Activated B cell treated with CpG ODN at 0.5 μM for 24 hours (primary cell): Measurements from ENCODE around the gene RNF25. TPM values are rescaled to one million over a fixed set of nuclear protein-coding genes. Genes with fewer than 3 reads are reported as not detected.
A peak's percentile ranks its signal among the peaks of the same experiment; 100 is the strongest.

ENCODE experiments used
- ATAC-seq: fragments of 200-7000 bp; cut with Tn5 transposase; one replicate; pipeline ENCODE4 v1.10.0; 2021; ENCODE audit warnings: low read depth, mild to moderate bottlenecking, moderate library complexity
- CTCF ChIA-PET: fragments of 350-600 bp; sonication (Branson Sonifier 250); formaldehyde crosslinking; loops from one replicate; lab custom pipeline; 2021; ENCODE audit warnings: antibody characterized with exemption; lab: Charles Lee
- POLR2A ChIA-PET: fragments of 350-600 bp; sonication (Branson Sonifier 250); formaldehyde crosslinking; loops from one replicate; lab custom pipeline; 2021; ENCODE audit warnings: antibody characterized with exemption; lab: Charles Lee
- DNase-seq: peaks from one replicate; pipeline ENCODE4 v3.0.0; 2022
- H3K27ac Mint-ChIP-seq: one replicate; pipeline ENCODE4 v1.8.0; 2020; ENCODE audit warnings: mixed read lengths
- H3K27me3 Mint-ChIP-seq: one replicate; pipeline ENCODE4 v1.8.0; 2021; ENCODE audit warnings: mixed read lengths
- H3K36me3 Mint-ChIP-seq: one replicate; pipeline ENCODE4 v1.8.0; 2021; ENCODE audit warnings: low read depth, mixed read lengths
- H3K4me1 Mint-ChIP-seq: one replicate; pipeline ENCODE4 v1.8.0; 2021; ENCODE audit warnings: mixed read lengths
- H3K4me3 Mint-ChIP-seq: one replicate; pipeline ENCODE4 v1.8.0; 2020; ENCODE audit warnings: mild to moderate bottlenecking, mixed read lengths
- H3K9me3 Mint-ChIP-seq: one replicate; pipeline ENCODE4 v1.8.0; 2020; ENCODE audit warnings: mixed read lengths
- CTCF ChIP-seq: fragments of 200-600 bp; IDR thresholded peaks from one replicate; pipeline ENCODE4 v1.8.0; 2022; ENCODE audit warnings: antibody characterized with exemption, mild to moderate bottlenecking
- intact Hi-C: fragments of 100-400 bp; cut with micrococcal nuclease; formaldehyde crosslinking; loops from one replicate; pipeline ENCODE4 v1.15.1; 2024
- total RNA-seq: library from RNA; stranded (reverse); gene quantifications from 2 replicates; pipeline ENCODE4 v1.2.3, GENCODE V29; 2022

Gene RNF25
- total RNA-seq, 1 donor from 2014 or later, result 35.1 TPM

GRCh38 chr2:218658671-218659257 is 13.0 kb downstream of the RNF25 start:
- peaks cover 67% of the 10 kb centered on the region for H3K36me3 Mint-ChIP-seq
- no peak for TF ChIP-seq CTCF
- CTCF ChIA-PET, result interaction anchor here (1.0 to 3.1 kb wide), 10 partner anchors 9 to 252 kb away, joined by 3 to 27 read pairs (median 7); partner anchors contain the start of genes RNF25, STK36 and TTLL4

GRCh38 chr2:218655751-218656150 is 16.1 kb downstream of the RNF25 start:
- intact Hi-C loops, result loop anchor here (5.0 kb wide), 1 partner anchor 522 kb away; the partner anchor contains the start of genes CNPPD1 and RETREG2
- no peak for TF ChIP-seq CTCF
- DNase-seq (no peak), ATAC-seq (no peak)
- no peak overlapping the region for H3K4me3 Mint-ChIP-seq
- no peaks in the 10 kb centered on the region for H3K27me3 Mint-ChIP-seq
- H3K4me1 Mint-ChIP-seq, result peaks cover 31% of the 10 kb centered on the region
- H3K9me3 Mint-ChIP-seq, result no peaks in the 10 kb centered on the region
- H3K27ac Mint-ChIP-seq, result no peak overlapping the region
- peaks cover 69% of the 10 kb centered on the region for H3K36me3 Mint-ChIP-seq
- ChIA-PET POLR2A (no interaction called here), CTCF (interaction anchor here (1.4 kb wide), 1 partner anchor 242 kb away, joined by 3 read pairs; no protein-coding TSS in a partner anchor)

More at GRCh38 chr2:218658671-218659257, 13.0 kb downstream of the RNF25 start:
- peak overlapping the region; percentile 99 for H3K4me3 Mint-ChIP-seq
- intact Hi-C loops, result loop anchor here (1.0 to 5.0 kb wide), 10 partner anchors 10 to 519 kb away; partner anchors contain the start of genes AAMP, CNOT9, CNPPD1 and PNKD
- H3K27ac Mint-ChIP-seq, result peak overlapping the region; percentile 93
- POLR2A ChIA-PET, result interaction anchor here (0.6 to 4.7 kb wide), 17 partner anchors 9 to 729 kb away, joined by 3 to 61 read pairs (median 4); partner anchors contain the start of genes DNAJB2, DNPEP, RNF25 and STK36
- no peaks in the 10 kb centered on the region for H3K9me3 Mint-ChIP-seq
- H3K4me1 Mint-ChIP-seq, result peaks cover 31% of the 10 kb centered on the region
- no peaks in the 10 kb centered on the region for H3K27me3 Mint-ChIP-seq
- ATAC-seq (peak; percentile 29), DNase-seq (peak; percentile 32)

- POLR2A ChIA-PET, result interaction anchor here (1.5 kb wide), 1 partner anchor 10 kb away, joined by 4 read pairs; the partner anchor contains the start of genes BCS1L and ZNF142
- Mint-ChIP-seq H3K4me1 (no peaks in the 10 kb centered on the region), H3K4me3 (no peak overlapping the region), H3K36me3 (peaks cover 89% of the 10 kb centered on the region), H3K27me3 (no peaks in the 10 kb centered on the region), H3K9me3 (no peaks in the 10 kb centered on the region), H3K27ac (no peak overlapping the region)
- CTCF ChIA-PET, result interaction anchor here (0.9 to 2.5 kb wide), 7 partner anchors 10 to 242 kb away, joined by 3 to 15 read pairs (median 3); partner anchors contain the start of genes BCS1L and ZNF142
- ATAC-seq, result no peak
- intact Hi-C loops, result loop anchor here (1.0 to 5.0 kb wide), 5 partner anchors 11 to 462 kb away; partner anchors contain the start of genes BCS1L, TMBIM1 and ZNF142
- DNase-seq, result no peak
- TF ChIP-seq CTCF, result no peak
Measured at GRCh38 chr2:218648787-218649100, 23.1 kb downstream of the RNF25 start.

- TF ChIP-seq CTCF, result no peak
- ATAC-seq (peak; percentile 88), DNase-seq (peak; percentile 36)
- intact Hi-C loops, result loop anchor here (1.0 to 5.0 kb wide), 5 partner anchors 11 to 462 kb away; partner anchors contain the start of genes BCS1L, TMBIM1 and ZNF142
- no peak overlapping the region for H3K27ac Mint-ChIP-seq
- H3K27me3 Mint-ChIP-seq, result no peaks in the 10 kb centered on the region
- no peaks in the 10 kb centered on the region for H3K4me1 Mint-ChIP-seq
- H3K36me3 Mint-ChIP-seq, result peaks cover 89% of the 10 kb centered on the region
- ChIA-PET POLR2A (interaction anchor here (1.5 kb wide), 1 partner anchor 11 kb away, joined by 4 read pairs; the partner anchor contains the start of genes BCS1L and ZNF142), CTCF (interaction anchor here (0.9 to 2.5 kb wide), 8 partner anchors 10 to 241 kb away, joined by 3 to 15 read pairs (median 4); partner anchors contain the start of genes BCS1L and ZNF142)
- no peaks in the 10 kb centered on the region for H3K9me3 Mint-ChIP-seq
- H3K4me3 Mint-ChIP-seq, result no peak overlapping the region
Measured at GRCh38 chr2:218648088-218648786, 23.6 kb downstream of the RNF25 start.
